Fibroblast of pulmonary artery (primary cell): ENCODE data around the gene RASSF5.
A peak's percentile ranks its signal among the peaks of the same experiment; 100 is the strongest.
"Not testable (repeated sequence)": the region's sequence is repeated elsewhere in the genome, so short reads cannot be mapped to it uniquely, and the experiment has no call there.

Source experiments
- DNase-seq: peaks from one replicate; pipeline ENCODE4 v3.0.0-alpha.2; 2010; ENCODE audit warnings: low read depth
- H3K4me3 ChIP-seq: replicated peaks from 2 replicates; pipeline ENCODE4 v1.5.1; 2011; ENCODE audit warnings: low read depth, mild to moderate bottlenecking, control low read depth, low read length, moderate library complexity
- TF ChIP-seq, protein P1 (sequence below): IDR thresholded peaks from 2 replicates; pipeline ENCODE4 v1.5.1; 2011; ENCODE audit warnings: mild to moderate bottlenecking, control low read depth, low read length, inconsistent platforms; ENCODE audit errors: missing control alignments

The RASSF5 gene

DNA sequence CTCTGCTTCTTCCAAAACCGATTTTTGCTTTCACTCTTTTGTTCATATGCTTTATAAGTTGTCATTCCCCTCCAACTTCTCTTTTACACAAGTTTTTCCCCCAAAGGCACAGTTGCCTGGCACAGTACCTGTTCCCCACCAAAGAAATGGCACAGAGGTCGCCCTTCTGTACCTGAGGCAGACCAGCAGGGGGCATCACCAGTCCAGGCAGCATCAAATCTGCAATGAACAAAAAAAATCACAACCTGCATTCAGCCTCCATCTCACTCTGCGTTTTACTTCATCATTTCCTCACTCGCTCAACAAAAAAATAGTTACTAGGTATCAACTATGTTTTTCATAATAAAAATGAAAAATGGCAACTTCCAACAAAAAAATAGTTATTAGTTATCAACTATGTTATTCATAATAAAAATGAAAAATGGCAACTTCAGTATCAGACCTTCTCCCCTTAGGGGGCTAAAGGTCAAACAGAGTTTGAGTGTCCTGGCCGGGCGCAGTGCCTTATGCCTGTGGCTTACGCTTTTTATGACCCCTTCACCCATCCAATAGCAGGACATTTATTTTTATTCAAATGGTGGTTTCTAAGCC, 100.9 kb downstream of the RASSF5 start:
- TF ChIP-seq, protein P1, sequence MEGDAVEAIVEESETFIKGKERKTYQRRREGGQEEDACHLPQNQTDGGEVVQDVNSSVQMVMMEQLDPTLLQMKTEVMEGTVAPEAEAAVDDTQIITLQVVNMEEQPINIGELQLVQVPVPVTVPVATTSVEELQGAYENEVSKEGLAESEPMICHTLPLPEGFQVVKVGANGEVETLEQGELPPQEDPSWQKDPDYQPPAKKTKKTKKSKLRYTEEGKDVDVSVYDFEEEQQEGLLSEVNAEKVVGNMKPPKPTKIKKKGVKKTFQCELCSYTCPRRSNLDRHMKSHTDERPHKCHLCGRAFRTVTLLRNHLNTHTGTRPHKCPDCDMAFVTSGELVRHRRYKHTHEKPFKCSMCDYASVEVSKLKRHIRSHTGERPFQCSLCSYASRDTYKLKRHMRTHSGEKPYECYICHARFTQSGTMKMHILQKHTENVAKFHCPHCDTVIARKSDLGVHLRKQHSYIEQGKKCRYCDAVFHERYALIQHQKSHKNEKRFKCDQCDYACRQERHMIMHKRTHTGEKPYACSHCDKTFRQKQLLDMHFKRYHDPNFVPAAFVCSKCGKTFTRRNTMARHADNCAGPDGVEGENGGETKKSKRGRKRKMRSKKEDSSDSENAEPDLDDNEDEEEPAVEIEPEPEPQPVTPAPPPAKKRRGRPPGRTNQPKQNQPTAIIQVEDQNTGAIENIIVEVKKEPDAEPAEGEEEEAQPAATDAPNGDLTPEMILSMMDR = peak; percentile 89
- peak; percentile 66 for DNase-seq
- no peak overlapping the region for H3K4me3 ChIP-seq

DNA sequence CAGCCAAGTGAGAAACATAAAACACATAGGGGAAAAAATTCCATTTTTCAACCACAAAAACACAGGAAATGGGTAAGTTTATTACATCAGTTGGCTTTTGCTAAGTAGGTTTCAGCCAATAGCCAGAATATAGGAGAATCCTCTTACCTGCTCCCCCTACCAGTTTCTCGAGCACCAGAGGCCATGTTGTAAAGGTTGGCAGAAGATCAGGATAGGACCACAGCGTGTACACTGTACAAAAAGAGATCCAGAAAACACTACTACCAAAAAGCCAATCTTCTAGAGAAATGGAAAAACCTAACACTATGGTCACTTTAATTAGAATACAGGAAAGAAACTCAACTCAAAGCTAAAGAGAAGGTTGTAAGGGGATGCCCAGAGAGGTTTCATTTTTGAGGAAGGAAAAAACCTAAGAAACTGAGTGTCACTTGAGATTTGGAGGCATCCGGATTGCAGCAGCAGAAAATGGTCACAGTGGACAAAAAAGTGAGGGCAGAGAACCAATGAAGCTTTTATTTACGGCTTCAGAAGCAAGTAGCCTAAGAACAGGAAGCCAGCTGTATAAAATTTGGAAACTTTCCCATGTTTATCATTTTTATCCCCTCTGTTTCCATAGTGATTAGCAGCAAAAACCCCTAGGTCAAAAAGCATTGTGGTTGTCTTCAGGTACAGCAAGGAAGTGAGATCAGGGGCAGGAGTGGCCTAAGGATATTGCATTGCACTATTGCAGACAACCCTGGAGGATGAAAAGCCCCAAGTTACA, 102.1 kb downstream of the RASSF5 start:
- peak; percentile 27 for DNase-seq
- TF ChIP-seq, protein P1 = no peak
- no peak overlapping the region for H3K4me3 ChIP-seq

DNA sequence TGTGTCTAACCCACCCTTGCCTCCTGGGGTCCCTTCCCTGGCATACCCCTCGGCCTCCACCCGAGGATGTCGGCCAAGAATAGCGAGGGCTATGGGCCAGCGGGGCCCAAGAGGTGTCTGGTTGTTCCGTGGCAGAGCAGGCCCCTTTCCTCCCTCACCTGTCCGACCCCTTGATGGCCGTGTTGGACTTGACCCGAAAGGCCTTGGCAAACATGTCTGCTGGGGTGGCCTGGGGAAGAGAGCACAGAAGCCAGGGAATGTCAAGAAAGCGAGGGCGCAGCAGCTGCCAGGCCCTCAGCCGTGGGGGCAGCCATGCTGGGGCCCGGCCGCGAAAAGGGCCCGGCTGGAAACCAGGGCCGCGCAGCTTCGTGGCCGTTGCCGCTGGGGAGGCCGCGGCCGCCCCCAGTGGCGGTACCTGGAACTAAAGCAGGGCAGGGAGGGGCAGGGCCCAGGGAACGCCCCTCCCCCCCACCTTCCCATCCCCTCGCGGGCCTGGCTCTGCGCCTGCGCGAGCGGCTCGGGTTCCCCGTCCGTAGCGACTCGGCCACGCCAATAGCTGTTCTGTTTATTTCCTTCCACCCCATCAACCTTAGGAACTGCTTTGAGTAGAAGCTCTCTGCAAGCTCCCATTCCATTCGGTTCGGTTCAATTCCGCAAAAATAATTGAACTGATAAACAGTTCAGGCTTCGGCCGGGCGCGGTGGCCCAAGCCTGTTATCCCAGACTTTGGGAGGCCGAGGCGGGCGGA, 105.0 kb downstream of the RASSF5 start, which contains the start of gene EIF2D:
Gene EIF2D (minus strand): TSS at position 337 of the 748 bp plus-strand sequence. CDS start 123 bp downstream, at position 214.
- TF ChIP-seq, protein P1 = peak; percentile 69
- DNase-seq = peak; percentile 94
- peak within 1 kb of the TSS; percentile 74 for H3K4me3 ChIP-seq

DNA sequence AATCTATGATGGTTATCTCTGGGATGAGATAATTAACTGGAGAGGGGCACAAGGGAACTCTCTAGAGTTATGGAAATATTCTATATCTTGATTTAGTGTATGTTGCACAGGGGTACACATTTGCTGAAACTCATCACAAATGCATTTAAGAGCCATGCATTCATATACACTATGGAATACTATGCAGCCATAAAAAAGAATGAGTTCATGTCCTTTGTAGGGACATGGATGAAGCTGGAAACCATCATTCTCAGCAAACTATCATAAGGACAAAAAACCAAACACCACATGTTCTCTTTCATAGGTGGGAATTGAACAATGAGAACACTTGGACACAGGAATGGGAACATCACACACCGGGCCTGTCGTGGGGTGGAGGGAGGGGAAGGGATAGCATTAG, 119.1 kb downstream of the RASSF5 start:
- H3K4me3 ChIP-seq = not testable (repeated sequence)

DNA sequence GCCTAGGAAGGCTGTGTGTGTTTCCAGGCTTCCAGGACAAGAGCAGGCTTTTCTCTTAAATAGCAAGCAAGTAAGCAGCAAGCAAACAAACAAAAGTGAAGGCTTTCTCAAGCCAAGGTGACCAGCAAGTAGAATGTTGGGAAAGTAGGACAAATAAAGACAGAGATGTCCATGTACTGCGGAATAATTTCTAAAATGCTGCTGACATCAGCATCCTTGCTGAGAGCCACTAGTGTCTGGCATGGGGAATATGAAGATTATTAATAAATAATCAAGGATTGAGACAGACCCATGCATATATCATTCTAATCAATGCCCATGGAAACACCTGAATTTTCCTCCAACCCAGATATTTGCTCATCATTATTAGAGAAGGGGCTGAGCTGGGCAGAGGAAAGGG, 121.6 kb downstream of the RASSF5 start:
- no peak for DNase-seq
- TF ChIP-seq, protein P1 = no peak
- no peak overlapping the region for H3K4me3 ChIP-seq

More for the DNA sequence above, 119.1 kb downstream of the RASSF5 start:
- not testable (repeated sequence) for DNase-seq

DNA sequence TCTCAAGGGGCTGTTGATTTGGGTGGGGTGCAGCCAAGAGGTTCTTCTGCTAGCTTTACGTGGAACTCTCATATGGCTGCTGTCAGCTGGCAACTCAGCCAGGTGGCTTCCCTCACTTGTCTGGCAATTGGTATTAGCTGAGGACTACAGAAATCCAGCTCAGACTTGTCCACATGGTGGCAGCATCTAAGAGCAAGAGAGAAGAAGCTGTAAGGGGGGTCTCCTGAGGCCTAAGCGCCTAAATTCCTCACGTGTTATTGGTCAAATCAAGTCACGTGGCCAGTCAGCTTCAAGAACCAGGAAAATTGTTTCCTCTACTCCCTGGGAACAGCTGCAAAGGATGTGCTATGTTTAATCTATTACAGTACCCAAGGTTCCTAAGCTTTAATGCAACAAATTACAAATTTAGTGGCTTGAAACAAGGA, 123.8 kb downstream of the RASSF5 start:
- no peak overlapping the region for H3K4me3 ChIP-seq
- TF ChIP-seq, protein P1 = peak; percentile 72
- peak; percentile 96 for DNase-seq

DNA sequence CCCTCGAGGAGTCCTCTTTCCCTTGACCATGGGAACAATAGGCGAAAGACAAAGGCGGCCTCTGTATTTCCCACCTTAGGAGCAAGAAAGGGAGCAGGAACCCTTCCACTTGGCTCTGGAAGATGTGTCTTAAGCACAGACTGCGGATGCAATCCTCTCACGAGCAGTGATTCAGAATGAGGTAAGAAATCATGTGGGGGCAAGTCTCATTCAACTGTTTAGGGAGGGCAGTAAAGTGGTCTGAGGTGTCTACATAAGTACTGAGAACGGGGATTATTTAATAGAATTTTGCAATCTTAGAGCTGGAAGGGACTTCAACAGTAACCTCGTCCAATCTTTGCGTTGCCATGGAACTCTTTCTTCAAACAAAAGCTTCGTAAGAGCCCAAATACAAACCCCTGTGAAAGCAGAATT, 126.4 kb downstream of the RASSF5 start:
- DNase-seq = peak; percentile 97
- TF ChIP-seq, protein P1 = no peak
- H3K4me3 ChIP-seq = peak overlapping the region; percentile 29
